Keratinocyte (primary cell): ENCODE measurements around the gene MANEAL.

Source experiments
- CTCF ChIP-seq, 3 experiments: IDR thresholded peaks in 1 of 3; conservative IDR thresholded peaks in 1 of 3; optimal IDR thresholded peaks in 1 of 3; 2 replicates in 2 of 3; 3 replicates in 1 of 3; pipeline versions ENCODE3 to v1.5.1; 2011; ENCODE audit warnings: low read length in 3 of 3, mild to moderate bottlenecking in 3 of 3, moderate library complexity in 2 of 3, control low read depth in 1 of 3, inconsistent platforms in 1 of 3; ENCODE audit not compliant: insufficient read depth in 2 of 3; ENCODE audit errors: extremely low read depth in 1 of 3
- EZH2 ChIP-seq: IDR thresholded peaks from one replicate; pipeline ENCODE4 v1.6.1; 2012; ENCODE audit warnings: inconsistent platforms, mild to moderate bottlenecking, low read length, moderate library complexity

- peak; percentile 59 for TF ChIP-seq EZH2
- no peak for TF ChIP-seq CTCF (optimal IDR thresholded peaks at IDR 0.05 in 1 of 3, IDR thresholded peaks at IDR 0.05 in 1 of 3, conservative IDR thresholded peaks at IDR 0.05 in 1 of 3; ENCODE audit: extremely low read depth in 1 of 3, insufficient read depth in 2 of 3, low read length in 3 of 3)
Measured at GRCh38 chr1:37795340-37796125, 1.9 kb downstream of the MANEAL start.
